ENCODE data around the gene EDDM13. TPM values are rescaled to one million over a fixed set of nuclear protein-coding genes. Genes with fewer than 3 reads are reported as not detected.
"Not testable (repeated sequence)": the region's sequence is repeated elsewhere in the genome, so short reads cannot be mapped to it uniquely, and the experiment has no call there.

The EDDM13 gene
- total RNA-seq, 1 donor from 2014 or later = not detected

DNA sequence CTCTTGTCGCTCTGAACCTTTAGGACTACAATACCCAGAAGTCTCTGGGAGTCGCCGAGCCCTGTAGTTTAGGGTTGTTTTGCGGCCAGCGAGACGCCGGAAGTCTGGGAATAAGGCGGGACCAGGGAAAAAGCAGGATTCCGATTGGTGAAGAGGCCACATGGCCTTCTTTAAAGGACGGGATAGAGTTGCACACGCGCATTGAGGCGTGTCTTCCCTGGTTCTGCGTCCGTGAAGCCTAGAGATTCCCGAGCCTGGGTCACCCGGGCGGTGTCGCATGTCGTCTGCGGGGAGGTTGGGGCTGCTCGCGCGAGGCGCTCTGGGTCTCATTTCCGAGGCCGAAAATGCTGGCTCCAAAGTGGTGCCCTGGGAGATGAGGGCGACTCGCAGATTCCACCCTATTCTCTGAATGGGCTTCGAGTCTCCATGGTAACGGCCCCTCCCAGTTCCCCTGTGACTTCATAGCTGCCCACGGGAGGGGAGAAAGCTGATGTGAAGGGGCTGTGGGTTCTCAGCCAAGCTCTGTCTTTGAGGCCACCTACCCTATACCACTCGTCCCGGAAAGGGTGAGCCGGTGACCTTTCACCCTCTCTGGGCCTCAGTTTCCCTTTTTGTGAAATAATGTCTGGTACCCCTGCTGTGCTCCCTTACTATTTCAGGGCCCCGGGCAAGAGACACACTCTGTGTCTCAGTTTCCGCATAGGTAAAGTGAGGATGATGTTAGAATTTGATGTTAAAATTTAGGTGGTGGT, 42.7 kb downstream of the EDDM13 start:
- peak; percentile 97 for DNase-seq (ENCODE audit: low spot score)
- intact Hi-C loops (cut with DNase I) = loop anchor here (10.0 kb wide), 1 partner anchor 170 kb away; the partner anchor contains the start of gene ZNF444

DNA sequence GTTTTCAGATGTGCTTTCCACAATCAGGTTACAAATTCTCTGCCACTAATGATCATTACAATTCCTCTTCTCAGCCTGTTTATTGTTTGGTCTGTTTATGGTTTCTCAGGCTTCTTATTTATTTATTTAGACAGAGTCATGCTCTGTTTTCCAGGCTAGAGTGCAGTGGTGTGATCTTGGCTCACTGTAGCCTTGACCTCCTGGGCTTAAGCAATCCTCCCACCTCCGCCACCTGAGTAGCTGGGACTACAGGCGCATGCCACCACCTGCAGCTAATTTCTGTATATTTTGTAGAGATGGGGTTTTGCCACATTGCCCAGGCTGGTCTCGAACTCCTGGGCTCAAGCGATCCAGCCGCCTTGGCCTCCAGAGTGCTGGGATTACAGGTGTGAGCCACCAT, 44.2 kb downstream of the EDDM13 start:
- intact Hi-C loops (cut with DNase I) = loop anchor here (10.0 kb wide), 1 partner anchor 172 kb away; the partner anchor contains the start of gene ZNF444
- no peak for DNase-seq (ENCODE audit: low spot score)

DNA sequence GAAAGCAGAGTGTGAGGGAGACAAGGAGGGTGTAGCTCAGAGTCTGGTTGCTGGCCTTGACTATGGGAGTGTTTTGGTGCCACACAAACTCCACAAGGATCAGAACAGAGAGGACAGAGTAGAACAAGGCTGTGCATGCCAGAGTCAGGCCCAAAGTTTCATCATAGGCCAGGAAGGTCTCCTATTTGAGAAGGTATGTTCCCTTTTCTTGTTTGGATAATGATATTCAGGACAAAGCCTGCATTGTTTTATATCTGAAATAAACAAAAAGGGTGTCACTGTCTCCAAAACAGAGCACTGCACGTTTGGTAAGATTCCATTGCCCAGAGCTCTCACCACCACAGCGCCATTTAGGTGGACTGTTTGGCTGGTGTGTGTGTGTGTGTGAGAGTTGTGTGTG, 45.2 kb downstream of the EDDM13 start:
- no peak for DNase-seq (ENCODE audit: low spot score)
- intact Hi-C loops (cut with DNase I) = loop anchor here (10.0 kb wide), 1 partner anchor 173 kb away; the partner anchor contains the start of gene ZNF444

DNA sequence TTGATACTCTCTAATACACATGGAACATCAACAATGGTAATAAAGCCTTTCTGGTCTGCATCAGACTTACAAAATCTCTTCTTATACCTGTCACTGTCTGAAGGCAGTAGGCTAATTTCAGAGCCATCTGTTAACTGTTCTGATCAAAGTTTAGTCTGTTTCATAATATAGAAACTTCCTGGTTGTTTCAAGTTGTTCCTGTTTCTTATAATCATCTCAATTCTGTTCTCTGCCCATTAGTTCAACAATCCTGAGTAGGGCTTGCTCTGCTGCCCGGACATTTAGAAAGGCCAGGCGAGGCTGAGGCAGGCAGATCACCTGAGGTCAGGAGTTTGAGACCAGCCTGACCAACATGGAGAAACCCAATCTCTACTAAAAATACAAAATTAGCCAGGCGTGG, 47.4 kb downstream of the EDDM13 start:
- no peak for DNase-seq (ENCODE audit: low spot score)
- intact Hi-C loops (cut with DNase I) = loop anchor here (10.0 kb wide), 1 partner anchor 175 kb away; the partner anchor contains the start of gene ZNF444

DNA sequence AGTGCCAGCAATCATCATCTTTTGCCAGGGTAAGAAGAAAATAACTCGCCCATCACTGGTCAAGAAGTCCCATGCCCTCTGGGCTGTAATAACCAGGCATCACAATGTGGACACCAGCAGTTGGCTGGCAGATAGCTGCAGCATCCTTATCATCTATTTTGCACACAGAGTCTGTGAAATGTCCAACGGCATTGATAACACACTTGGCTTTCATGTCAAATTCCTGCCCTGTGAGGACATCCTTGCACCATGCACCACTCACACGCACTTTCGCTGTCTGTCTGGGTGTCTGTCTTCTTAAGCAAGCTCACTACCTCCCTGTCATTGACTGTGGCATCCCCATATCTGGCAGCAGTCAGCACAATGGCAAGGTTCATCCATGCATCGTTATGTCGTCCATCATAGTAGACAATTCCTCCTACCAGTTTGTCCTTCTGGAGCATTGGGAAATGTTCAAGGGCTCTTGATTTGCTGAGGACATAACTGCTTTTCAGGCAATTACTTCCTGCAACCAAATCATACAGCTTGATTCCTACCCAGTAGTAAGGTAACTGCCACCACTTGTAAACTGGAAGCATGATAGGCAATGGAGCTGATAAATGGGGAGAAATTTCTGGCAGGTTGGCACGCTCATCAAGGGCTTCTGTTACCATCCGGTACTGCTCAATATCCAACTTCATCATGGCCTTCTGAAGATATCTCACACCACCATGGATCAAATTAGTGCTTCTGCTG, 48.9 kb downstream of the EDDM13 start:
- no peak for DNase-seq (ENCODE audit: low spot score)
- intact Hi-C loops (cut with DNase I) = no loop called here

DNA sequence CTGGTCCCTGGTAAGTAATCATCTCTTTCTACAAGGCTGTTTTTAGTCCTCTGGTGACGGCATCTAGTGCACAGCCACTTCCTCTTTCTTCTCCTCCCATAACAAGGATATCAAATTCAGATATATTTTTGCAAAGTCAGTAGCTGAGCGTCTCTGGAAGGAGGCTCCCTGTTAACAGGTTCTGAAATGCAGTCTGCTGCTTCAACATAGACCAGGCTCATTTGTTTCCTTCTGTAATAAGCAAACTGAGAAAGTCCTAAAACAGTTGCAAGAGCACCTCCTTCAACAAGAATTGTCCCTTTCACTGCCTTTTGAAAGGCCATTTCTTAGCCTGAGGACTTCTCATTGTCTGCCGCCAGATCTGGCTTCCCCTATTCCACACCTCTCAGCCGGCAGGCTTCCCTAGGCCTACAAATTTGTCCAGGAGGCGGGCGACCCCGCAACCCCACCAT, 49.5 kb downstream of the EDDM13 start:
- intact Hi-C loops (cut with DNase I) = no loop called here
- DNase-seq (ENCODE audit: low spot score) = no peak

DNA sequence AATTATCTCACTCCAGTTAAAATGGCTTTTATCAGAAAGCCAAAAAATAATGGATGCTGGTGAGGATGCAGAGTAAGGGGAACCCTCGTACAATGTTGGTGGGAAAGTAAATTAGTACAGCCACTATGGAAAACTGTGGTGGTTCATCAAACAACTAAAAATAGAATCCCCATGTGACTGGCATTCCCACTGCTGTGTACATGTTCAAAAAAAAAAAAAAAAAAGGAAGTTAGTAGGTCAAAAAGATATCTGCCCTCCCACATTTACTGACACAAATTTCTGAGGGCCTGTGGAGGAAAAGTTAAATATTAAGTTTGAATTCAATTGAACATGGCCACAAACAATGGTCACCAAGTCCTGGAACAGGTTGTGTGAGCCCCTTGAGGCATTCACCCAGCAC, 51.9 kb downstream of the EDDM13 start:
- intact Hi-C loops (cut with DNase I) = no loop called here
- no peak for DNase-seq (ENCODE audit: low spot score)

DNA sequence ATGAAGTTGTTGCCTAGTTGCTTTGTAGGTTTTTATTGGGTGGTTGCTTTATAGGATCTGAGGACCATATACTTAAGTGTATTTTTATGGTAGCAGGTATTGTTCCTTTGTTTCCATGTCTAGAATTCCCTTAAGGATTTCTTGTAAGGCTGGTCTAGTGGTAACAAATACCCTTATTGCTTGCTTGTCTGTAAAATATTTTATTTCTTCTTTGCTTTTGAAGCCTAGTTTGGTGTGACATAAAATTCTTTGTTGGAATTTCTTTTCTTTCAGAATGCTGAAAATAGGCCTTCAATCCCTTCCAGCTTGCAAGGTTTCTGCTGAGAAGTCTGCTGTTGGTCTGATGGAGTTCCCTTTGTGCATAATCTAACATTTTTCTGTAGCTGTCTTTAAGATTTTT, 60.1 kb downstream of the EDDM13 start:
- intact Hi-C loops (cut with DNase I) = loop anchor here (2.0 to 5.0 kb wide), 2 partner anchors 78 to 255 kb away; no protein-coding TSS in a partner anchor
- DNase-seq (ENCODE audit: low spot score) = no peak

DNA sequence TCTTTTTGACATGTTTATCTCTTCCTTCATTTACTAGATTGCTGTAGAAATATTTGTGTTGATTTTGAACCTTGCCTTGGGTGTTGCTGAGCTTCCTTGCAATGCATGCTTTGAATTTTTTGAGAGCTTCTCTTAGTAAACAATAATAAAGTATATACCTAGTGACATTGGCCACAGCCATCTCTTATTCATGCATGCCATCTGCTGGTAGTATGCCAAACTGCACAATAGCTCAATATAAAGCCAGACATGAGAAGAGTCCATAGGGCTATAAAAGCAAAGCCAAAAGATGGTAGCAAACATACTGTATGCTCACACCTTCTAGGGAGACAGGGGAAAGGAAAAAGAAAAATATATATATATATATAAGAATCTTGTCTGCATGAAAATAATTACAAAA, 61.0 kb downstream of the EDDM13 start:
- no peak for DNase-seq (ENCODE audit: low spot score)

DNA sequence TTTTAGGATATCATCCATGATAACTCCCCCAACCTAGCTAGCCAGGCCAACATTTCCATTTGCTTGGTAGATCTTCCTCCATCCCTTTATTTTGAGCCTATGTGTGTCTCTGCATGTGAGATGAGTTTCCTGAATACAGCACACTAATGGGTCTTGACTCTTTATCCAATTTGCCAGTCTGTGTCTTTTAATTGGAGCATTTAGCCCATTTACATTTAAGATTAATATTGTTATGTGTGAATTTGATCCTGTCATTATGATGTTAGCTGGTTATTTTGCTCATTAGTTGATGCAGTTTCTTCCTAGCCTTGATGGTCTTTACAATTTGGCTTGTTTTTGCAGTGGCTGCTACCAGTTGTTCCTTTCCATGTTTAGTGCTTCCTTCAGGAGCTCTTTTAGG, 62.8 kb downstream of the EDDM13 start:
- intact Hi-C loops (cut with DNase I); DNase-seq (ENCODE audit: low spot score): not testable (repeated sequence)

More for the DNA sequence above, 61.0 kb downstream of the EDDM13 start:
- intact Hi-C loops (cut with DNase I) = loop anchor here (2.0 to 5.0 kb wide), 2 partner anchors 79 to 256 kb away; no protein-coding TSS in a partner anchor

DNA sequence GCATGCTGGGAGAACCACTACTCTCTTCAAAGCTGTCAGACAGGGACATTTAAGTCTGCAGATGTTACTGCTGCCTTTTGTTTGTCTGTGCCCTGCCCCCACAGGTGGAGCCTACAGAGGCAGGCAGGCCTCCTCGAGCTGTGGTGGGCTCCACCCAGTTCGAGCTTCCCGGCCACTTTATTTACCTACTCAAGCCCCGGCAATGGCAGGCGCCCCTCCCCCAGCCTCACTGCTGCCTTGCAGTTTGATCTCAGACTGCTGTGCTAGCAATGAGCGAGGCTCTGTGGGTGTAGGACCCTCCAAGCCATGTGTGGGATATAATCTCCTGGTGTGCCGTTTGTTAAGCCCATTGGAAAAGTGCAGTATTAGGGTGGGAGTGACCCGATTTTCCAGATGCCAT, 64.5 kb downstream of the EDDM13 start:
- DNase-seq (ENCODE audit: low spot score); intact Hi-C loops (cut with DNase I): not testable (repeated sequence)

DNA sequence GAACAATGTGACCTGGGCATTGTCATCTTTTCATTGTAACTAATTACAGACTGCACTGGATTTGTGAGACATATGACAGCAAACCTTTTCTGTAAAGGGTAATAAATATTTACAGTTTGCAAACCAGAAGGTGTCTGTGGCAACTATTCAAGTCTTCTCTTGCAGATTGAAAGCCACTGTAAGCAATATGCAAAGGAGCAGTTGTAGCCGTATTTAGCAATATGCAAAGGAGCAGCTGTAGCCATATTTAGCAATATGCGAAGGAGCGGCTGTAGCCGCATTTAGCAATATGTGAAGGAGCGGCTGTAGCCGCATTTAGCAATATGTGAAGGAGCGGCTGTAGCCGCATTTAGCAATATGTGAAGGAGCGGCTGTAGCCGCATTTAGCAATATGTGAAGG, 66.5 kb downstream of the EDDM13 start:
- intact Hi-C loops (cut with DNase I) = not testable (repeated sequence)

DNA sequence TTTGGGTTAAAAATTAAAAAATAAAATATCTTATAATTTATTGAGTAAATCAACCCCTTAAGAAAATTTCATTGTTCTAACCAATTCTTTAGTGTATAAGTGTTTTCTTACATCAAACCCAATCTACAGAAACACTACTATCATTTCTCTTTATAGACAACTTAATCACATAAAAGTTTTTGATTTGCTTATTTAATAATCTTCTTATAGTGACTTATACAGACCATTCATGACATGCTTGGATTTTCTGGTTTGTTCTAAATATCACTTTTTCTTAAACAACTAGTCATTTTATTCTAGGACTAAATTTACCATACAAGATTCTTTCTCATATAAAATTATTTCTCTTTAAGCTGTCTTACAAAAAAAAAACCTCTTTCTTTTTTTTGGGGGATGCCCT, 69.4 kb downstream of the EDDM13 start:
- intact Hi-C loops (cut with DNase I) = no loop called here
- no peak for DNase-seq (ENCODE audit: low spot score)

More for the DNA sequence above, 66.5 kb downstream of the EDDM13 start:
- not testable (repeated sequence) for DNase-seq (ENCODE audit: low spot score)

DNA sequence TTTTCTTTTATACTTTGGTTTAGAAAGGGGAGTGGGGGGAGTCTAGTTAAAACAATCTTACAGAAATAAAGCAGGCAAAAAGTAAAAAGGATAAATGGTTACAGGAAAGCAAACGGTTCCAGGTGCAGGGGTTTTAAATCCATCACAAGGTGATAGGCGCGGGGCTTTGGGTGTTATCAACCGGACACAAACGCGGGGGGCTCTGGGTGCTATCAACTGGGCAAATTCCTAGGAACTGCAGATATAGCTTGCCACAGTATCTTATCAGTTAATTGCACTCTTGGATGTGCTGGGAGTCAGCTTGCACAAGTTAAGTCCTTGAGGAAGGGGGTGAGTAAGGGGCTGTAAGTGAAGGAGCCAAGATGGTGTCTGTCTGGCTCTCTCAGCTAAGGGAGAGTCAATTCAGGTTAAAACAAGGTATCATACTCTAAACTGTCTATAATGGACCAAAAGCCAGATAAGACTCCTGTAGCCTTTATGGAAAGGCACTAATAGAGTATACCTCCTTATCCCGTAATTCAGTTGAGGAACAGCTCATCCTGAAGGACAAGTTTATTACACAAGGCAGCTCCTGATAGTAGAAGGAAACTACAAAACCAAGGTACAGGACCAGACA, 74.7 kb downstream of the EDDM13 start:
- no peak for DNase-seq (ENCODE audit: low spot score)
- intact Hi-C loops (cut with DNase I) = loop anchor here (5.0 kb wide), 1 partner anchor 95 kb away; no protein-coding TSS in a partner anchor

DNA sequence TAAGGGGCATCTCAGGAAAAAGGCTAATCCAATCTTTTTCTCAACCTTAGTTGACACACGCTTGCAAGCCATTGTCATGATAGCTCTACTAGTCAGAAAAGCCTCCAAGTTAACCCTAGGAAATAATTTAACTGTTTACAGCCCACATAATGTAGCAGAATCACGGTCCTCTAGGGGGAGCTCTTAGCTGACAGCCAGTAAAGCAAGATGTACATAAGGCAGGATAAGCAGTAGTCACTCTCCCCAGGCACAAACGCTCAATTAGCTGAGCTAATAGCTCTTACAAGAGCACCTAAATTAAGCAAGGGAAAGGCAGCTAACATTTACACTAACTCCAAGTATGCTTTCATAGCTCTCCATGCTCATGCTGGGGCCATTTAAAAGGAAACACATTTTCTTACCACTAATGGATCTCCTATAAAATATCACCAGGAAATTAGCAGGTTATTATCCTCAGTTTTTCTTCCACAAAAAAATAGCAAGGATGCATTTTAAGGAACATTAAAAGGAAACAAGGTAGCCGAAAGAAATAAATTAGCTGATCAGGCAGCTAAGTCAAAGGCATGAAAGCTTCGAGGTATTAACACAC, 75.8 kb downstream of the EDDM13 start:
- intact Hi-C loops (cut with DNase I) = loop anchor here (5.0 kb wide), 1 partner anchor 96 kb away; no protein-coding TSS in a partner anchor
- no peak for DNase-seq (ENCODE audit: low spot score)

DNA sequence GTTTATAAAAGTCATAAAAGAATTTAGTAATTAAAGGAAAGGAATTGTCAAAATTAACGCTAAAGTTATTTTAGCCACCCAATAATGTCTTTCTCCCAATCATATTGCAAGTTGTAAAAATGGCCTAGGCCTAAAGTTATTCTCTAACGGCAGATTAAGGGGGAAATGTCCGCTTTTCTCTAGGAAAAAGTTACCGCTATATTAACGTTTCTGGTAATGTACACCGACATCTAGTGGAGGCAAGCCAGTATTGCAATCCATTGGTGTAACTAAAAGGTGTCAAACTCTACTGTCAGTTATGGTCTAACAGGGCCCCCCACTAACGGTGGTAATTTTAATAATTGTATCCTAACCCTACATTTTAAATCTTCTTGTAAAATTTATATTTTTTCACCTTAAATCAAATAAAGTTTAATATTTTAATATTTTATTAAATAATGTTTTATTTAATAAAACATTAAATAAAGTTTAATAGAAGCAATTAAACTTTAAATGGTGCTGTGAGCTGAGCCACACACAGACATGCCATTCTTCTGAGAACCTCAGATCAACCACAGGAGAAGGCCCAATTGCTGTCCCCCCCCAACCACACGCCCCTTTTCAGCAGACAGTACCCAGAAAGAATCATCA, 78.0 kb downstream of the EDDM13 start:
- intact Hi-C loops (cut with DNase I) = no loop called here
- DNase-seq (ENCODE audit: low spot score) = no peak

DNA sequence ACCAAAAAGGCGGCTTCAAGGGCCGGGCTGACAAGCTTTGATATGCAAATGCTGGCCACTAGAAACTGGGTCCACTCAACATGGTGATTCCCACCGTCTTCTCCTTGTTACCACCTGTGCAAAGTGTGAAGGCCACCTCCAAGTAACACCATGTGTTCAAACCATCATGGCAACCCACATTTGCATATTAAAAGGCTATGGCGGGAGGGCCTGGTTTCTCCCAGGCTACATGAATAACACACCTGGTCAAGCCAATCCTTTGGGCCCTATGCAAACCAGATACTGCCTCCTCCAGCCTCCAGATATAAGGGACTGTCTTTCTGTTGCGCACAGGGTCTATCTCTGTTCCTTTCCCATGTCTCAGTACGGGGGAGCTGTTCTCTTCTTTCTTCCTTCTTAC, 78.7 kb downstream of the EDDM13 start:
- no peak for DNase-seq (ENCODE audit: low spot score)
- intact Hi-C loops (cut with DNase I) = no loop called here

DNA sequence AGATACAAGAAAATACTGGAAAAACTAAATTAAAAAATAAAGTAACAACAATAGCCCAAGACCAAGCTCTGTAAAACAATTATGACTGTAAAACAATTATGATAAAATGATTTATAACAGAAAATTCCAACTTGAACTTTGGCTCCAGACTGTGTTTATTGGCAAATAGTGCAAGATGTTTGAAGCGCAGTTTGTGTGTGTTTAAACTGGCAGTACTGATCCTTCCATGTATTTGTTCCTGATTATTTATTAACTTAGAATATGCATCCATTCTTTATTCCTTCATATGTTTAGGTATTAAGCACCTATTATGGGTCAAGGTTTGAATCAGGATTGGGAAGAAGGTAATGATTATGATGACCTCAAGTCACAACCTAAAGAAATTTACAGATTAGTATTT, 83.0 kb downstream of the EDDM13 start:
- intact Hi-C loops (cut with DNase I) = no loop called here
- DNase-seq (ENCODE audit: low spot score) = no peak

DNA sequence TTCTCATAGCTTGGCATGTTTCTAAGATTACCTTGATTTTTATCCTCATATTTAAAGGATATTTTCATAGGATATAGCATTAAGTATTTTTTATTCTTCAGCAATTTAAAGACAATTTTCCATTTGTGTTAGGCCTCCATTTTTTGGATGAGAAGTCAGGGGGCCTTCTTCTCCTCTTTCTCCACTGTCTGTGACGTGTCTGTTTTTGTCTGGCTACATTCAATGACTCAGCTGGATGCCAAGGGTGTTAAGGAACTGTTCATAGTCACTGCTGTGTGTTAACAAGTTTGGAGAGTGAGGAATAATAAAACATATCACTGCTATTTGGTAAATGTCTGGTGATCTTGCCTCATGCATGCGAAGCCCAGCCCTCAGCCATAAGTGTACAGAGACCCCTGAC, 84.4 kb downstream of the EDDM13 start:
- DNase-seq (ENCODE audit: low spot score) = no peak
- intact Hi-C loops (cut with DNase I) = no loop called here

Measured in cardiac septum (tissue), 1 donor.